Hematopoietic multipotent progenitor cell treated with erythropoietin and hydrocortisone succinate and interleukin-3 and kit ligand, for 8 days (in vitro differentiated cells): Measurements from ENCODE around the gene DEXI.

ENCODE experiments used
- DNase-seq: peaks from one replicate; pipeline ENCODE4 v3.0.0-alpha.2; 2015

The DEXI gene

GRCh38 chr16:10923650-10924214 lies 18.5 kb downstream of the DEXI start:
- no peak for DNase-seq

- no peak for DNase-seq
These were observed 19.1 kb downstream of the DEXI start for GRCh38 chr16:10923146-10923649.

DNA sequence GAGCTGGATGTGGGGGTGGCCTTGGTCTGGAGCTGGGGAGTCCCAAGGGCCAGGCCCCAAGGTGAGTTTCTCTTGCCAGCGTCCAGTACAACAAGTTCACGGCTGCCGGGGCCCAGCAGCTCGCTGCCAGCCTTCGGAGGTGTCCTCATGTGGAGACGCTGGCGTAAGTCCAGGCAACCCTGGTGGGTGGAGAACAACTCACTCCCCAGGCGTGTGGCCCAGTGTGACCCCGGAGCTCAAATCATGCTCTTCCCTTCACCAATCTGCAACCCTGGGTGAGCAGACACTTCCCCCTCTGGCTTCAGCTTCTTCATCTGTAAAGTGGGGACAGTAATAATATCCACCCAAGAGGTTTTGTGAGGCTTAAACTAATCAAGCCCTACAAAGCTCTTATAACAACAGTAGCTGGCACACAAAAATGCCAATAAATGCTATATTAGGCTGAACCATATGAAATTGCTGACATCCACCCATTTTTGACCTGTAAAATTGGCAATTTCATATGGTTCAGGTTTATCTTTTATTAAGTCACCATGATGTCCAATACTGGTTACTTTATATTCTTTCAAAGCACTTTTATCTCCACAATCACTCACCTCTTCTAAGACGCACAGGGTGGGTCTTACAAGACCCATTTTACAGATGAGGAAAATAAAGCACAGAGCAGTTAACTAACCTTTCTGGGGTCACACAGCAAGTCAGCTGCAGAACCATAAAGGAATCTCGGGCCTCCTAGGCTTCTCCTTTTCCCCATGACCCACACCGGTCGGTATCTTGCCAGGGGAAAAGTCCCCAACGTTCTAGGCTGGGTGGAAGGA lies 19.7 kb downstream of the DEXI start:
- no peak for DNase-seq

- no peak for DNase-seq
These were observed 20.5 kb downstream of the DEXI start for GRCh38 chr16:10921536-10922327.

DNA sequence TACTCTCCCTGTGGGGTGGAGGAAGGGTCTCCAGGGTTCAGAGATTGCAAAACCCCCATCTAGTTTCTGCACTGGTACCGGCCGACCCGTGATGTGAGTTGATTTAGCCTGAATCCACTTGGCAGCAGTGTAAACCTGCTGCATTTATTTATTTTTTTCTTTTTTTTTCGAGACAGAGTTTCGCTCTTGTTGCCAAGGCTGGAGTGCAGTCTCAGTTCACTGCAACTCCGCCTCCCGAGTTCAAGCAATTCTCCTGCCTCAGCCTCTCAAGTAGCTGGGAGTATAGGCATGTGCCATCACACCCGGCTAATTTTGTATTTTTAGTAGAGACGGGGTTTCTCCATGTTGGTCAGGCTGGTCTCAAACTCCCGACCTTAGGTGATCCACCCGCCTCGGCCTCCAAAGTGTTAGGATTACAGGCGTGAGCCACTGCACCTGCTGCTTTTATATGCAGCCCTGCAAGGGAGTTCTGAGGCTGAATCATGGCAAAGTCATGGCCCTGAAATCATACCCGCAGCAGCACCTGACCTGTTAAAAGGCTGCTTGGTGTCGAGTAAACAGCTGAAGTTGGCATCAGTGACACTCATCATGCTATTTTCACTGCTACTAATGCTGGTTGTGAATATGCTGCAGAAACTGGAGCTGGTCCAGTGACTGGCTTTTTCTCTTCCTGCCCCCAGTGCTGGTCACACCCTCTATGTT lies 21.4 kb downstream of the DEXI start:
- no peak for DNase-seq

DNA sequence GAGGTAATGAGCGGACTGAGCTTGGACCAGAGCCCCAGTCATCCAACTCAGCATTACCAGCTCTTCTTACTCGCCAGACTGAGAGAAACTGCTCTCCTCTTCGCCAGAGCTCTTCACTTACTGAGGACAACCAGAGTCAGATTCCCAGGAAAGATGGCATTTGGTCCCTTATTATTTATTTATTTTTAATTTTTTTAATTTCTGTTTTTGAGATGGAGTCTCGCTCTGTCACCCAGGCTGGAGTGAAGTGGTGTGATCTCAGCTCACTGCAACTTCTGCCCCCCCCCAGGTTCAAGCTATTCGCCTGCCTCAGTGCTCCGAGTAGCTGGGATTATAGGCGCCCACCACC lies 23.3 kb downstream of the DEXI start:
- DNase-seq, result no peak

DNA sequence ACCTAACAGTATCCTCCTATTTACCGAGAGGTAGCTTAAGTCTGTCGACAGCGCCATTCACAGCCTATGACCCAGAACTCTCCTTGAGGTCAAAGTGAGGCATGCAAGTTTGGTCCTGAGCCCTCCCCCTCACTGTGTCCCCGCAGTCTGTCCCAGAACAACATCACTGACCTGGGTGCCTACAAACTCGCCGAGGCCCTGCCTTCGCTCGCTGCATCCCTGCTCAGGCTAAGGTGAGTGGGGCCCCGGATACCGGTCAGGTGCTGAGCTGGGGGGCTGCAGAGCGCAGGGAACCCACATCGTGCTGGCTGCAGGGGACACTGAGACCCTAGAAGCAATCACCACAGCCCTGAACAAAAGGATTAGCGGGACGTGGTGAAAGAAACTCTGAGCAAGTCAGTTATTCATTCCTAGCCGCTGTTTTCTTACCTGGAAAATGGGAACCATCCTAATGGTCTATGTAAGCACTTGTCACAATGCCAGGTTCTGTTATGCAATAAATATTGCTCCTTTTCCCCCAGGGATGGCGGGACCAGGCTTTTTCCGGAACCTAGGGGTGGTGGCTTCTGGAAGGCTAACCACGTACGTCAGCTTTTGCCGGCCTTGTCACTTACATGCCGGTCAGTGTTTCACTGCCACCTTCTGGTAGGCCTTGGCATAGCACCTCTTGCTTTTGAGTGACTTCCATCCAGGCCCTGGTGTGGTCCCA lies 23.8 kb downstream of the DEXI start:
- DNase-seq, result peak; percentile 91

DNA sequence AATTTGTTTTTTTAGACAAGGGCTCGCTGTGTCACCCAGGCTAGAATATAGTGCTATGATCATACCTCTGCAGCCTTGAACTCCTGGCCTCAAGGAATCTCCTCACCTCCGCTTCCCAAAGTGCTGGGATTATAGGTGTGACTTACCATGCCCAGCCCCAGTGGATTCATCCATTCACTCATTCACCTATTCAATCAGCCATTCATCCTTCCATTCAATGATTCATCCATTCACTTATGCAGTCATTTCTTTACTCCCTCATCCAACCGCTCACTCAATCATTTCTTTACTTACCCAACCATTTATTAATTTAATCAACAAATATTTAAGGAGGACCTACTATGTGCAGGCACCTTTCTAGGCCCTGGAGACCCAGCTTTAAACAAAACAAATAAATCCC lies 25.7 kb downstream of the DEXI start:
- no peak for DNase-seq

GRCh38 chr16:10911267-10911666 lies 31.0 kb downstream of the DEXI start:
- no peak for DNase-seq

DNA sequence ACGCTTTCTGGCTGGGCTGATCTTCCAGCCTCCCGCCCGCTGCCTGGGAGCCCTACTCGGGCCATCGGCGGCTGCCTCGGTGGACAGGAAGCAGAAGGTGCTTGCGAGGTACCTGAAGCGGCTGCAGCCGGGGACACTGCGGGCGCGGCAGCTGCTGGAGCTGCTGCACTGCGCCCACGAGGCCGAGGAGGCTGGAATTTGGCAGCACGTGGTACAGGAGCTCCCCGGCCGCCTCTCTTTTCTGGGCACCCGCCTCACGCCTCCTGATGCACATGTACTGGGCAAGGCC lies 34.6 kb downstream of the DEXI start:
- DNase-seq, result no peak

GRCh38 chr16:10906914-10907756 lies 35.1 kb downstream of the DEXI start:
- no peak for DNase-seq

- no peak for DNase-seq
These were observed 35.8 kb downstream of the DEXI start for GRCh38 chr16:10906482-10906881.

- DNase-seq, result no peak
These were observed 39.3 kb downstream of the DEXI start for GRCh38 chr16:10902999-10903398.

GRCh38 chr16:10897134-10897533 lies 45.1 kb downstream of the DEXI start:
- no peak for DNase-seq

GRCh38 chr16:10896723-10897122 lies 45.5 kb downstream of the DEXI start:
- no peak for DNase-seq

DNA sequence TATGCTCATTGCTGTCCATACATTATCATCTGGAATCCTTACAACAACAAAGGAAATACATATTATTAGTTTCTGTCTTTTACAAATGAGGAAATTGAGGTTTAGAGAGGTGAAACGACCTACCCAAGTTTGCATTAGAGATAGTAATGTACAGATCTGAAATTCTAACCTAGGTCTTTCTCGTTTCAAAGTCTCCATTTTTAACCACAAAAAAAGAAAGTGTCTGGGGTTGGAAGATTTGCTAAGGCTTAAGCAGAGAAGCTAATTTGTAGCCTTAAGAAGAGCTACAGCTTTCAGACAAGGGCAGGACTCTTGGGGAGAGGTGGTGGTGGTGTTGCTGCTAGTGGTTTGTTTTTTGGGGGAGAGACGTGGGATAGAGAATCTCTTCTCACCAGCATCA lies 46.1 kb downstream of the DEXI start:
- DNase-seq, result no peak

- peak; percentile 40 for DNase-seq
These were observed 47.0 kb downstream of the DEXI start for GRCh38 chr16:10895053-10895946.

DNA sequence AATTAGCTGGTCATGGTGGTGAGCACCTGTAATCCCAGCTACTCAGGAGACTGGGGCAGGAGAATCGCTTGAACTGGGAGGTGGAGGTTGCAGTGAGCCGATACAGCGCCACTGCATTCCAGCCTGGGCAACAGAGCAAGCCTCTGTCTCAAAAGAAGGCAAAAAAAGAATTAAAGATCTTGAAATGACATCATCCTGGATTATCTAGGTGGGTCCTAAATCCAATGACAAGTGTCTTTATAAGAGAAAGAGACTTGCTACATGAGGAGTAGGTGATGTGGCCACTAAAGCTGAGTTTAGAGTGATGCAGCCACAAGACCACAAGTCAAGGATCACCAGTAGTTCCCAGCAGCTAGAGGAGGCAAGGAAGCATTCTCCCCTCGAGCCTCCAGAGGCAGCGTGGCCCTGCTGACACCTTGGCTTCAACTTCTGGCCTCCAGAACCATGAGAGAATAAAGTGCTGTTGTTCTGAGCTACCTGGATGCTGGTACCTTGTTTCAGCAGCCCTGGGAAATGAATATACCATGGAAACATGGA lies 49.4 kb downstream of the DEXI start:
- DNase-seq, result no peak

GRCh38 chr16:10889855-10890254 lies 52.4 kb downstream of the DEXI start:
- no peak for DNase-seq

DNA sequence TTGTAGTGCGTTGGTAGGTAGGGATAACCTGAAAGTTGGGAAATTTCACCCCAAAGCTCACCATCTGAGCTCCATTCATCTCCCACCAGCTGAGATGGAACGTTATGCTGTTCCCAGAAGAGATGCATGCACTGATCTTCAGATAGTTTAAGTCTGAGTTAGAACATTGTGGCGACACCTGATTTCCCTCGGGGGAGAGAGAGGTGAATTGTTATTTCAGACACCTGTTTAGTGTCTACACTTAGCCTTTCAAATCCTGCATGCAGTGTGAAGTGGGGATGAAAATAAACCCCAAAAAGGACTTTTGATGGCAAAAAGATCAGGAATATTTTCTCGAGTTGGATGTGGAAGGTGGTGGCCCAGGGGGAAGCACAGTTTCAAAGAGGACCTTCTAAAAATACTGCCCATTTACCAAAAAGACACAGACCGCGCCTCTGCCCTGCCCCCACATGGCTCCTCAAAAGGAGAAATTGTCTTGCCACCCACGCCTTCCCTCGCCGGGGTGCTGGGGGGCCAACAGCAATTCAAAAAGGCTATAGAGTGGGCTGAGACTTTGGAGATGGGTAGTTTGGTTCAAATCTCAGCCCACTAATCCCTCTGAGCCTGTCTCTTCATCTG lies 53.8 kb downstream of the DEXI start:
- no peak for DNase-seq
